Mucosa of rectum (tissue), 2 donors: ENCODE measurements around the gene AGBL4.

ENCODE experiments used
- H3K27ac ChIP-seq, 2 donors: one replicate each; pipeline ENCODE4 v1.7.0; 2013; ENCODE audit warnings: inconsistent platforms in 2 of 2, low read depth in 2 of 2, low read length in 2 of 2
- H3K27me3 ChIP-seq, 2 donors: one replicate each; pipeline ENCODE4 v1.7.0; 2013; ENCODE audit warnings: low read length in 2 of 2; ENCODE audit not compliant: control insufficient read depth in 2 of 2, insufficient read depth in 2 of 2
- H3K36me3 ChIP-seq, 2 donors: one replicate each; pipeline ENCODE4 v1.7.0; 2013; ENCODE audit warnings: low read length in 2 of 2; ENCODE audit not compliant: control insufficient read depth in 2 of 2, insufficient read depth in 2 of 2
- H3K4me1 ChIP-seq, 2 donors: one replicate each; pipeline ENCODE4 v1.7.0; 2013; ENCODE audit warnings: low read length in 2 of 2, mild to moderate bottlenecking in 1 of 2; ENCODE audit not compliant: control insufficient read depth in 2 of 2, insufficient read depth in 2 of 2
- H3K4me3 ChIP-seq, 2 donors: one replicate each; pipeline ENCODE4 v1.7.0; 2013; ENCODE audit warnings: low read length in 2 of 2
- H3K9ac ChIP-seq, 2 donors: one replicate each; pipeline ENCODE4 v1.7.0; 2013; ENCODE audit warnings: low read length in 2 of 2, low read depth in 1 of 2, mild to moderate bottlenecking in 1 of 2
- H3K9me3 ChIP-seq, 2 donors: one replicate each; pipeline ENCODE4 v1.7.0; 2013; ENCODE audit warnings: low read length in 2 of 2; ENCODE audit not compliant: control insufficient read depth in 2 of 2
- donor health status: healthy.
- donor health status: Normal muscosa, but diverticular disease.

The AGBL4 gene

DNA sequence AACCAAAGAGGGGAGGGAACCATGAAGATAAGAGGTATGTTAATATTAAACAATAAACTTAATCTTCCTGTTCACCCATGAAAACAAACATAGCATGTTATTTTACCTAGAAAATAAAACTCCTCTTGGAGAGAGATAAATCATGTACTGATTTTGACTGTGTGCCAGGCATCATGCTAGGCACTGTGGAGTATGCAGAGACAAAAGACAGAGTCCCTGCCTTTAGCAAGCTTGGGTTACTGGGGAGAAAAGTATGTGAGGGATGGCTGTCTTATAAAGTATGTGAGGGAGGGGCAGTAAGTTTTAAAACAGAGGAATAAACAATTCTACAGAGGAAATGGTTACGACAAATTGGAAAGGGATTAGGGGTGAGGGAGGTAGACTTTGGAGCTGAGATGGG lies 1117.6 kb downstream of the AGBL4 start:
- no peaks in the 10 kb centered on the region for H3K4me1 ChIP-seq
- no peaks in the 10 kb centered on the region for H3K9me3 ChIP-seq
- H3K36me3 ChIP-seq = no peaks in the 10 kb centered on the region
- no peaks in the 10 kb centered on the region for H3K27me3 ChIP-seq
- H3K9ac ChIP-seq = no peak overlapping the region
- no peak overlapping the region for H3K27ac ChIP-seq
- no peak overlapping the region for H3K4me3 ChIP-seq

DNA sequence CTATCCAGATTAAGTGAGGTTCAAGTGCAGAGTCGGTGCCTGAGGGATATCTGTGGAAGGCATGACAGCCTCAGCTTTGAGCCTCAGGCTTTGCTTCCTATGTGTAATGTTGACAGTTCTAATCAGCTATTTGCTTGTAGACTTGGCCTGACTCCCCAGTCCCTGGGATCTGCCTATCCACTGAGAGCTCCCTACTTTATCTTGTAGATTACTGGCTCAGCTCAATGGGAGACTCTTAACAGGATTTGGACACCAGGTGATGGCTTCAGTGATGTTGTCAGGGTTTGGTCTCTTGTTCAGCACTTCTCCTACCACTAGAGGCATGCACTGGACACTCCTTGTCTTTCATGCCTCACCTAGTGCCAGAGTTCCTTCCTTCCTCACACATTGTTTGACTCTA lies 1120.5 kb downstream of the AGBL4 start:
- no peaks in the 10 kb centered on the region for H3K4me1 ChIP-seq
- no peak overlapping the region for H3K9ac ChIP-seq
- H3K4me3 ChIP-seq = no peak overlapping the region
- no peaks in the 10 kb centered on the region for H3K36me3 ChIP-seq
- no peak overlapping the region for H3K27ac ChIP-seq
- no peaks in the 10 kb centered on the region for H3K9me3 ChIP-seq
- no peaks in the 10 kb centered on the region for H3K27me3 ChIP-seq

GRCh38 chr1:48898894-48899293 lies 1124.9 kb downstream of the AGBL4 start:
- no peaks in the 10 kb centered on the region for H3K4me1 ChIP-seq
- H3K36me3 ChIP-seq = no peaks in the 10 kb centered on the region
- no peaks in the 10 kb centered on the region for H3K9me3 ChIP-seq
- H3K9ac ChIP-seq = no peak overlapping the region
- no peaks in the 10 kb centered on the region for H3K27me3 ChIP-seq
- no peak overlapping the region for H3K4me3 ChIP-seq
- H3K27ac ChIP-seq = no peak overlapping the region

- no peaks in the 10 kb centered on the region for H3K36me3 ChIP-seq
- H3K9me3 ChIP-seq = no peaks in the 10 kb centered on the region
- no peak overlapping the region for H3K9ac ChIP-seq
- H3K27ac ChIP-seq = no peak overlapping the region
- H3K4me1 ChIP-seq = no peaks in the 10 kb centered on the region
- H3K4me3 ChIP-seq = no peak overlapping the region
- H3K27me3 ChIP-seq = no peaks in the 10 kb centered on the region
Measured at GRCh38 chr1:48889615-48890014, 1134.1 kb downstream of the AGBL4 start.

GRCh38 chr1:48889082-48889481 lies 1134.7 kb downstream of the AGBL4 start:
- Histone ChIP-seq H3K4me1 (no peaks in the 10 kb centered on the region), H3K9ac (no peak overlapping the region)

DNA sequence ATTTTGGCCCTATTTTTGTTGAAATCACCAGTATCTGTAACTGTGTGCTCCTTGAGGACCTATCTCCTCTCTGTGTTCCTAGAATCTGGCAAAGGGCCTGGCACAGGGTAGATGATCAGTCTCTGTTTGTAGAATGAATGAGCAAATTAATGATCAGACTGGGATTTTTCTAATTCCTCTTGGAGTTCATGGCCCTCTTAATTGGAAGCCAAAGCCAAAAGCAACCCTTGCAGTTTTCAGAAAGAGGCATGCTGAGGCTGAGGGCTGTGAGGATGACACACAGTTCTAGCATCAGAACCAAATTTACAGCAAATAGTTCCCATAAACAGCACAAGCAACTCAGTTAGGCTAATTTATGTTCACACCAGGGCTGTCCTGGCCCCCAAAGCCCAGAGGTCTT lies 1136.0 kb downstream of the AGBL4 start:
- no peak overlapping the region for H3K9ac ChIP-seq

More at GRCh38 chr1:48889082-48889481, 1134.7 kb downstream of the AGBL4 start:
- Histone ChIP-seq H3K9me3 (no peaks in the 10 kb centered on the region), H3K27ac (no peak overlapping the region), H3K27me3 (no peaks in the 10 kb centered on the region), H3K36me3 (no peaks in the 10 kb centered on the region), H3K4me3 (no peak overlapping the region)

GRCh38 chr1:48882020-48882419 lies 1141.7 kb downstream of the AGBL4 start:
- H3K27ac ChIP-seq = no peak overlapping the region
- H3K4me1 ChIP-seq = no peaks in the 10 kb centered on the region
- H3K9me3 ChIP-seq = no peaks in the 10 kb centered on the region
- H3K27me3 ChIP-seq = no peaks in the 10 kb centered on the region
- no peaks in the 10 kb centered on the region for H3K36me3 ChIP-seq
- H3K9ac ChIP-seq = no peak overlapping the region
- no peak overlapping the region for H3K4me3 ChIP-seq

More for the DNA sequence above, 1136.0 kb downstream of the AGBL4 start:
- no peaks in the 10 kb centered on the region for H3K9me3 ChIP-seq
- no peaks in the 10 kb centered on the region for H3K4me1 ChIP-seq
- H3K36me3 ChIP-seq = no peaks in the 10 kb centered on the region
- H3K27me3 ChIP-seq = no peaks in the 10 kb centered on the region
- no peak overlapping the region for H3K4me3 ChIP-seq
- no peak overlapping the region for H3K27ac ChIP-seq

DNA sequence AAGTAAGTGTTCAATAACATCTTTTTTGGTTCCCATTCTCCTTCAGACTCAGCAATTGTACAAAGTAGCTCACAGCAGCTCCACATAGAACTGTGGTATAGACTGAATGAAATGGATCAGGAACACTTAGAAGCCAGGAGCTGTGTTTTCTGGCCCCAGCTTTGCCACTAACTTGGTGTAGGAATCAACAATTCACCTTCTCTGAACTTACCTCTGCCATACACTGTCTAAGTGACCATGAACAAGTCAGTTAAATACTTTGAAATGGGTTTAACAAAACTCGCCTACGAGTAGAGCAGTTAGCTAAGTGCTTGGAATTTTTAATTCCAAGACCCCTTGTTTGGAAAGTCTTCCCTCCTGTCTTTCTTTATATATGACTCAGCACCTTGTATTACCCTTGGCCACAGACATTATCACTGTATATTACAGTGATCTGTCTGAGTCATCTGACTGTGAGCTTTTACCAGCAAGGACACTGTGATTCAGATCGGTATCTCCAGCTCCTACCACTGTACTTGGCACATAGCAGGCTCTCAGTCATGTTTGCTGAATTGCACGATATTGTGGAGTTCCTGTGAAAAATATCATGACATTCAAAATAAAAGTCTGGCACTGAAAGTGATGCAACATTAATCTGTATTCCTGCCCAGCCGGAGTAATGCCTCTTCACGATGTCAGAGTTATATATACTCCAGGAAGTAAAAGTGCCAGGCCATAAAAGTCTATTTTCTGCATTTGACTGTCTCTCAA lies 1145.4 kb downstream of the AGBL4 start:
- Histone ChIP-seq H3K36me3 (no peaks in the 10 kb centered on the region), H3K9ac (no peak overlapping the region), H3K27me3 (no peaks in the 10 kb centered on the region), H3K9me3 (no peaks in the 10 kb centered on the region), H3K4me1 (no peaks in the 10 kb centered on the region), H3K4me3 (no peak overlapping the region), H3K27ac (no peak overlapping the region)

- H3K36me3 ChIP-seq = no peaks in the 10 kb centered on the region
- no peaks in the 10 kb centered on the region for H3K27me3 ChIP-seq
- H3K9ac ChIP-seq = no peak overlapping the region
- H3K27ac ChIP-seq = no peak overlapping the region
- H3K4me3 ChIP-seq = no peak overlapping the region
- H3K9me3 ChIP-seq = no peaks in the 10 kb centered on the region
- no peaks in the 10 kb centered on the region for H3K4me1 ChIP-seq
Measured at GRCh38 chr1:48876330-48876785, 1147.4 kb downstream of the AGBL4 start.

DNA sequence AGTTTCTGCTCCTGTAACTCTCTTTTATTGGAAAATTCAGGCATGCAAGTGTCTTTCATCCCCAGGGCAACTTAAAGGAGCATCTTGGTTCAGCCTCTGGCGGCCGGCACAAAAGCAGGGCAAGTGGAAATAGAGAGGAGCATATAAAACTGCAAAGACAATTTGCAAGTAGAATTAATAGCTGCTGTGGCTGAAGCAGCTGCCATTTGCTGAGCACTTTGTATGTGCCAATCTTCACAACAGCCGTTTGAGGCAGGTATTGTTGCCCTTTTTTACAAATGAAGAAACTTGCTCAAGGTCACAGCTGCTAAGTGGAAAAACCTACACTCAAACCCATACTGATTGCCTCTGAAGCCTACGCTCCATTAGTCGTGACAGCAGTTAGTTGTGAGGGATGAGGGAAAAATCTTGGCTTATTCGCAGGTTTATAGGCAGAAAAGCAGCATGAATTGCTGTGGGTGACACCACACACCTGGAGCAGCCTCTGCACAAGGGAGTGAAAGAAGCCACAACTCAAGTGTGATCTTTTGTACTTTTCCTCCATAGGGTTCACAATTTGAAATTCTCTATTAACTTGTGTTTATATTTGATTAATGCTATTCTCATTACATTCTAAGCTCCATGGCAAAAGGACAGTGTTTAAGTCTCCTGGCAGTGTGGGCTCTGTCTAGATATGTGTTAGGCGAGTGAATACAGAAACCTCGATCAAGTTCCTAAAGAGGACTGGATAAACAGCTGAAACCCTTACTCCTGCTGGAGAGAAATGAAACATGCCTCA lies 1148.0 kb downstream of the AGBL4 start:
- H3K27me3 ChIP-seq = no peaks in the 10 kb centered on the region
- H3K9me3 ChIP-seq = no peaks in the 10 kb centered on the region
- no peaks in the 10 kb centered on the region for H3K36me3 ChIP-seq
- H3K9ac ChIP-seq = no peak overlapping the region
- no peaks in the 10 kb centered on the region for H3K4me1 ChIP-seq
- no peak overlapping the region for H3K27ac ChIP-seq
- no peak overlapping the region for H3K4me3 ChIP-seq
